CD4-positive, alpha-beta T cell (primary cell): Measurements from ENCODE around the gene TUBB3. TPM values are rescaled to one million over a fixed set of nuclear protein-coding genes. Genes with fewer than 3 reads are reported as not detected.

ENCODE experiments used
- ATAC-seq: fragments of 200-7000 bp; cut with Tn5 transposase; one replicate; pipeline ENCODE4 v1.10.0; 2022; ENCODE audit warnings: mild to moderate bottlenecking; ENCODE audit not compliant: poor library complexity
- CTCF ChIA-PET: fragments of 350-600 bp; sonication (Branson Sonifier 250); formaldehyde crosslinking; loops from one replicate; lab custom pipeline; 2021; ENCODE audit warnings: antibody characterized with exemption, inconsistent platforms; lab: Charles Lee
- POLR2A ChIA-PET: fragments of 350-600 bp; sonication (Branson Sonifier 250); formaldehyde crosslinking; loops from one replicate; lab custom pipeline; 2021; ENCODE audit warnings: antibody characterized with exemption, inconsistent platforms; lab: Charles Lee
- DNase-seq, 14 experiments: peaks; one replicate each; pipeline ENCODE4 v3.0.0-alpha.2; 2013 to 2020; ENCODE audit warnings: mixed read lengths in 2 of 14
- H3K27ac ChIP-seq, 2 donors: one replicate each; pipeline versions ENCODE4 v1.5.1 to v1.7.0; 2013; ENCODE audit warnings: low read length in 2 of 2, low read depth in 1 of 2, mild to moderate bottlenecking in 1 of 2
- H3K27me3 ChIP-seq, 2 experiments: 1 replicate in 1 of 2; 2 replicates in 1 of 2; pipeline versions ENCODE4 v1.6.1 to v1.7.0; 2013; ENCODE audit warnings: low read length in 2 of 2, control low read depth in 1 of 2, mild to moderate bottlenecking in 1 of 2, moderate library complexity in 1 of 2; ENCODE audit not compliant: insufficient read depth in 2 of 2, control insufficient read depth in 1 of 2
- H3K36me3 ChIP-seq: one replicate; pipeline ENCODE4 v1.6.1; 2013; ENCODE audit warnings: low read length, control low read depth; ENCODE audit not compliant: insufficient read depth
- H3K4me1 ChIP-seq: one replicate; pipeline ENCODE4 v1.6.1; 2013; ENCODE audit warnings: low read length, control low read depth; ENCODE audit not compliant: insufficient read depth
- H3K4me3 ChIP-seq: one replicate; pipeline ENCODE4 v1.5.1; 2013; ENCODE audit warnings: mild to moderate bottlenecking, low read length, moderate library complexity
- H3K9me3 ChIP-seq, 2 experiments: 1 replicate in 1 of 2; 2 replicates in 1 of 2; pipeline versions ENCODE4 v1.6.1 to v1.7.0; 2013; ENCODE audit warnings: low read length in 2 of 2, mild to moderate bottlenecking in 2 of 2, control low read depth in 1 of 2, moderate library complexity in 1 of 2; ENCODE audit not compliant: control insufficient read depth in 1 of 2, insufficient read depth in 1 of 2
- H3K27ac Mint-ChIP-seq: one replicate; pipeline ENCODE4 v1.8.0; 2020; ENCODE audit warnings: mixed read lengths
- H3K27me3 Mint-ChIP-seq: one replicate; pipeline ENCODE4 v1.8.0; 2021; ENCODE audit warnings: mixed read lengths
- H3K36me3 Mint-ChIP-seq: one replicate; pipeline ENCODE4 v1.8.0; 2021; ENCODE audit warnings: low read depth, mixed read lengths
- H3K4me1 Mint-ChIP-seq: one replicate; pipeline ENCODE4 v1.8.0; 2021; ENCODE audit warnings: low read depth, mixed read lengths
- H3K4me3 Mint-ChIP-seq: one replicate; pipeline ENCODE4 v1.8.0; 2020; ENCODE audit warnings: mild to moderate bottlenecking, mixed read lengths
- H3K9me3 Mint-ChIP-seq: one replicate; pipeline ENCODE4 v1.8.0; 2020; ENCODE audit warnings: mixed read lengths
- intact Hi-C, 2 experiments: fragments of 100-400 bp; cut with DNase I in 1 of 2; cut with micrococcal nuclease in 1 of 2; formaldehyde crosslinking; loops; one replicate each; pipeline versions ENCODE4 v1.15.1 to v1.9.0; 2023 to 2025; cut with DNase I, micrococcal nuclease
- total RNA-seq, 174 experiments: library from RNA in 2 of 174; stranded (reverse) in 2 of 174; gene quantifications; one replicate each; pipeline ENCODE4 v1.2.3 and lab custom pipeline; 2021 to 2026
- TF ChIP-seq, protein P1 (sequence below): fragments of 200-600 bp; IDR thresholded peaks from one replicate; pipeline ENCODE4 v1.8.0; 2022; ENCODE audit warnings: antibody characterized with exemption, mild to moderate bottlenecking

The TUBB3 gene
- total RNA-seq, 2 experiments from 2014 or later = 0.78 to 0.88 TPM

DNA sequence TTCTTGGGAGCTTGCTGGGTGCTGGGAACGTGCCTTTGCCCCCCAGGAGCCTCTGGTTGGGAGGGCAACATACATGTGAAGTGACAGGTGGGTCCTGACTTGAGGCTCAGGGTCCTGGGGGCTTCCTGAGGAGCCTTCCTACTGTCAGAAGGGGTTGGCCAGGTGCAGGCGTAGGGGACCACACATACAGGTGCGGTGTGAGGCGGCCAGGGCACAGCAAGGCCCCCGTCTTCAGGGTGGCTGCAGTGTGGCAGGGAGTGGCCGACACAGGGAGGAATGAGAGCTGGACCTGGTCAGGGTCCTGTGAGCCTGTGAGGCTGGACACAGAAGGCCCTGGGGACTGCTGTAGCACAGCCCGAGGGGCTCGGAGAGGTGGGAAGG is 39.1 kb upstream of the TUBB3 start:
- no peak for ATAC-seq
- H3K9me3 Mint-ChIP-seq = no peaks in the 10 kb centered on the region
- ChIA-PET POLR2A (no interaction called here), CTCF (no interaction called here)
- Histone ChIP-seq H3K4me3 (no peak overlapping the region), H3K27ac (no peak overlapping the region), H3K4me1 (no peaks in the 10 kb centered on the region), H3K27me3 (no peaks in the 10 kb centered on the region), H3K9me3 (no peaks in the 10 kb centered on the region), H3K36me3 (peaks cover 79% of the 10 kb centered on the region)
- H3K27ac Mint-ChIP-seq = peak overlapping the region; percentile 42
- H3K4me1 Mint-ChIP-seq = peaks cover 7% of the 10 kb centered on the region
- H3K4me3 Mint-ChIP-seq = no peak overlapping the region
- DNase-seq = no peak
- intact Hi-C loops = no loop called here
- TF ChIP-seq, protein P1, sequence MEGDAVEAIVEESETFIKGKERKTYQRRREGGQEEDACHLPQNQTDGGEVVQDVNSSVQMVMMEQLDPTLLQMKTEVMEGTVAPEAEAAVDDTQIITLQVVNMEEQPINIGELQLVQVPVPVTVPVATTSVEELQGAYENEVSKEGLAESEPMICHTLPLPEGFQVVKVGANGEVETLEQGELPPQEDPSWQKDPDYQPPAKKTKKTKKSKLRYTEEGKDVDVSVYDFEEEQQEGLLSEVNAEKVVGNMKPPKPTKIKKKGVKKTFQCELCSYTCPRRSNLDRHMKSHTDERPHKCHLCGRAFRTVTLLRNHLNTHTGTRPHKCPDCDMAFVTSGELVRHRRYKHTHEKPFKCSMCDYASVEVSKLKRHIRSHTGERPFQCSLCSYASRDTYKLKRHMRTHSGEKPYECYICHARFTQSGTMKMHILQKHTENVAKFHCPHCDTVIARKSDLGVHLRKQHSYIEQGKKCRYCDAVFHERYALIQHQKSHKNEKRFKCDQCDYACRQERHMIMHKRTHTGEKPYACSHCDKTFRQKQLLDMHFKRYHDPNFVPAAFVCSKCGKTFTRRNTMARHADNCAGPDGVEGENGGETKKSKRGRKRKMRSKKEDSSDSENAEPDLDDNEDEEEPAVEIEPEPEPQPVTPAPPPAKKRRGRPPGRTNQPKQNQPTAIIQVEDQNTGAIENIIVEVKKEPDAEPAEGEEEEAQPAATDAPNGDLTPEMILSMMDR = no peak
- H3K36me3 Mint-ChIP-seq = peaks cover 76% of the 10 kb centered on the region
- H3K27me3 Mint-ChIP-seq = no peaks in the 10 kb centered on the region

DNA sequence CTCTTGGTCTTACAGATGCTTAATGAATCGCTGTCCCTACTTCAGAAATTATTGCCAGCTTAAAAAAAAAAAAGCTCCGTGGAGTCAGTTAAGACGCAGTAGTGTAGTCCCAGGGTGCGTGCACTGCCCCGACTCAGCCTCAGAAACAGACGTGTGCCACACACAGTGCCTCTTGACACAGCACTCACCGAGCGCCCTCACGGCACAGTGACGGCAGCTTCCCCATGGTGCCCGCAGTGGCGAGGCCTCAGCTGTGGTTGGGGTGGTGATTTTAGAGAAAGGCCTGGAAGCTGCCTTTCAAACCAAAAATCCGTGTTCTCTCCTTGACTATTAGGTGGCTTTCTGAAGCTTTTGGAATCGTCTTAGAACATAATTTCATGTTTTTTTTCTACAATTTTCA is 35.9 kb upstream of the TUBB3 start:
- intact Hi-C loops = no loop called here
- TF ChIP-seq, protein P1 = no peak
- Mint-ChIP-seq H3K36me3 (peaks cover 79% of the 10 kb centered on the region), H3K4me1 (no peaks in the 10 kb centered on the region), H3K27ac (no peak overlapping the region), H3K27me3 (no peaks in the 10 kb centered on the region), H3K9me3 (no peaks in the 10 kb centered on the region), H3K4me3 (peak overlapping the region; percentile 20)
- ChIA-PET CTCF (interaction anchor here (0.9 to 1.1 kb wide), 2 partner anchors 23 to 26 kb away, joined by 3 to 4 read pairs; no protein-coding TSS in a partner anchor), POLR2A (interaction anchor here (1.7 kb wide), 1 partner anchor 14 kb away, joined by 8 read pairs; the partner anchor contains the start of gene TCF25)
- ATAC-seq (no peak), DNase-seq (no peak)
- Histone ChIP-seq H3K4me3 (no peak overlapping the region), H3K27ac (no peak overlapping the region), H3K36me3 (peaks cover 85% of the 10 kb centered on the region), H3K9me3 (no peaks in the 10 kb centered on the region), H3K4me1 (peaks cover 8% of the 10 kb centered on the region), H3K27me3 (no peaks in the 10 kb centered on the region)

DNA sequence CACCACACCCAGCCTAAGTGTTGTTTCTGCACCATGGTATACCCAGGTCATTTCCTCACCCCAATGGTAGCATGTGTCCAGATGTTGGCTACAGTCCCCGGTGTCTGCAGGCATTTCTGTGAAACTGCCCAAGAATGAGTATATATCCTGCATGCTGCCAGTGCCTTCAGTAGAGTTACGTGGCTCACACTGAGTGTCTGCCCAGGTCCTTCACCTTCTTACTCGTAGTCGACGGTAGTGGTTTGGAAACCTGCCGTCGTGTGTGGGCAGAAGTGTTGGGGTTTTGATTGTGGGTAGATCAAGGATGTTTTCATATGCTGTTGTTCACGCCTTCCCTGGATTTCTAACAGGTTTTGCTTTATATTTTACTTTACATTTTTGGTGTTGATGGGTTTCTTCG is 32.9 kb upstream of the TUBB3 start:
- ChIA-PET CTCF (no interaction called here), POLR2A (no interaction called here)
- ATAC-seq (no peak), DNase-seq (no peak)
- Histone ChIP-seq H3K27me3 (no peaks in the 10 kb centered on the region), H3K4me3 (no peak overlapping the region), H3K4me1 (peaks cover 8% of the 10 kb centered on the region), H3K36me3 (peaks cover 82% of the 10 kb centered on the region), H3K27ac (no peak overlapping the region), H3K9me3 (no peaks in the 10 kb centered on the region)
- TF ChIP-seq, protein P1 = no peak
- Mint-ChIP-seq H3K27ac (no peak overlapping the region), H3K27me3 (no peaks in the 10 kb centered on the region), H3K4me1 (no peaks in the 10 kb centered on the region), H3K36me3 (peaks cover 79% of the 10 kb centered on the region), H3K4me3 (no peak overlapping the region), H3K9me3 (no peaks in the 10 kb centered on the region)
- intact Hi-C loops = no loop called here
